Ureter (tissue), 1 donor: ENCODE results near the gene CACNA1B. TPM values are rescaled to one million over a fixed set of nuclear protein-coding genes. Genes with fewer than 3 reads are reported as not detected.
A peak's percentile ranks its signal among the peaks of the same experiment; 100 is the strongest.

Experiments
- DNase-seq: peaks from one replicate; pipeline ENCODE4 v3.0.0-alpha.2; 2020; ENCODE audit warnings: low spot score
- total RNA-seq: library from RNA; stranded (reverse); gene quantifications from one replicate; pipeline ENCODE4 v1.2.4, GENCODE V29; 2023
- donor health status: DM: yes; HTN: yes; CAD: no.

CACNA1B gene
- total RNA-seq, 1 donor from 2014 or later = 0.23 TPM

DNA sequence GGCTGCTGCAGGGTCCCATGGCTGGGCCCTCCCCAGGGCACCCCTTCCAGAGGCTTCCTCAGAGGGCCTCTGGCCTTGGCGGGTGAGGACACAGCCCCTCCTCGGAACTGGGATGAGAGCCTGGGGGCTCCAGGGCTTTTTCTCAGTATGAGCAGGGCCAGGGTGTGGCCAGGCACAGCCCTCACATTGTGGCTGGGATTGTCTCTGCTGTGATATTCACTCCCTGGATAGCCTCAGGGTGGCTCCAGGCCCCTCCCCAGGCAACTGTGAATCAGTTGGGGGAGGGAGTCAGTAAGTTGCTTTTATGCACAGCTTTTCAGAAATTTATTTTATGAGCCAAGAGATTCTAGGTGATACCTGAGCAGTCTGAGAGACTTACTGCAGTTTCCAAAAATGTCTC is 135.7 kb downstream of the CACNA1B start:
- peak; percentile 14 for DNase-seq

DNA sequence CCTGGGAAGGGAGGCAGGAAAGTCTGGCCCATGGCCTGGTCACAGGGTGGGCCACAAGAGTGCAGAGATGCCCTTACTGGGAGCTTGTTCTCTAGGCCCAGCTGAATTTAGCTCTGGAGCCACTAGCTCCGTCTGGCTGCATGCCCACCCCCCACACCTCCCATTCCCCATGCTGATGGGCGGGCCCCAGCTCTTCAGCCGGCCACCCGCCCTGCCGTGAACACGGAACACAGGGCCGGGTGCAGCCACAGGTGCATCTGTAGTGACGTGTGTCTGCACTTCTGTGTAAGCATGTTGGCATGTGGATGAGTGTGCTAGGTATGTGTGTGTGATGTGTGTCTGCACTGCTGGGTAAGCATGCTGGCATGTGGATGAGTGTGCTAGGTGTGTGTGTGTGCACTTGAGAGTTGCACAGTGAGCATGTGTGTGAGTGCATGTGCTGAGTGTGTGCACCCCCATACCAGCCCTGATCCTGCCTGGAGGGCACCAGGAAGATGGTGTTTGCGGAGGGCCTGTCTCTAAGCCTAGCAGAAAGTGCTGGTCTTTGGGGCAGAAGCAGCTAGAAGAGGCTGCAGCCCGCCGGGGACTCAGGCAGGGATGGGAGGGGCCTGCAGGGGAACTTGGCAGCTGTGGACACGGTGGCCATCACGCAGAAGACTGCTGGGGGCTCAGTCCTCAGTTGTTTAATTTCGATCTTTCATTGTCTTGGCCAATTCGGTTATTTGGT is 136.4 kb downstream of the CACNA1B start:
- DNase-seq = peak; percentile 20

DNA sequence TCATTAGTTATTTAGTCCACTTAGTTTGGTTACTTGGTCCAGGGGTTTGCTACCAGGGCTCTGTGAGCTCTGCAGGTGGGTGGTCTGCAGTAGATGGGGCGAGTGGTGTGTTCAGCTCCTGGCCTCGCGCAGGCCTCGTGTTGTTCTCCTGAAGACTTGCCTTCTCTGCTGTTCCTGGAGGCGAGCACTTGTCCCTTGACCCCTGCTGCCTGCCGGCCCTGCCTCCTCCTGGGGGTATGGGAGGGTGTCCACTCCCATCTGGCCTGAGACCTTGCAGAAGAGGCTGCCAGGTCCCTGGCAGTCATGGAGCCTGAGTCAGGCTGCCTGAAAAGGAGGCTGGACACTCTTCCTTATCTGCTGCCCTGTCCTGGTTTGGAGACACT is 137.0 kb downstream of the CACNA1B start:
- DNase-seq = peak; percentile 34

DNA sequence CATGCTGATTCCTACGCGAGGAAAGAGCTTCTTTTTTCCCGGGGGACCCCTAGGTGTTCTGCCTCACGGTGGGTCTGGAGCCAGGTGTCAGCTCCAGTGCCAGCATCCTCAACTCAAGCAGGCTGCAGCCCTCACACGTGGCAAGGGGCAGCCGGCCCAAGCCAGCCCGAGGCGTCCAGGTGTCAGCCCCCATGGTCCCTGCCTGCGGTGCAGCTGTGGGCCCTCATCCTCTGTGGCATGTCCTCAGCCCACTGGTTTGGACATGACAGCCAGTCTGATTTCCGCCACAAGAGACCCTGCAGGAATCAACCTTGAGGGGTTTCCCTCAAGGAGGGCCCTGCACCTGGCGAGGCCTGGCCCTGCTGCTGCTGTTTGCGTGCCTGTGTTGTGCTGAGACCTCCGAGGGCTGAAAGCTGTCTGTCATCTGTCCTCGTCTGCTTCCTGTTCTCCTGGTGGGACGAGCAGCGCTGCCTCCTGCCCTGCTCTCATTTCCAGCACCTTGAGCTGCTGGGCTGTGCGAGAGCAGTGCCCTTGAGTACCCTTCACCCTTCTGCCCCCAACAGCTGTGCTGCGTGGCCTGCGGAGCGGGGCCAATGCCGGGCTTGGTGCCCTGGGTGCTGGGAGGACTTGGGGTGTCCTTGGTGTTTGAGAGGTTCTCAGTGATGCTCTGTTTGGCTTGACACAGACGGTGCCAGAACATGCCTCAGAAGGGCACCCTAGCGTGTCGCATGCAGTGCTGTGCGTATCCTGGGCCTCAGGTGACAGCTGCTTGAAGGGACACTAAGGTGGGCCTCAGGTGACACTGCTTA is 137.6 kb downstream of the CACNA1B start:
- DNase-seq = peak; percentile 29

DNA sequence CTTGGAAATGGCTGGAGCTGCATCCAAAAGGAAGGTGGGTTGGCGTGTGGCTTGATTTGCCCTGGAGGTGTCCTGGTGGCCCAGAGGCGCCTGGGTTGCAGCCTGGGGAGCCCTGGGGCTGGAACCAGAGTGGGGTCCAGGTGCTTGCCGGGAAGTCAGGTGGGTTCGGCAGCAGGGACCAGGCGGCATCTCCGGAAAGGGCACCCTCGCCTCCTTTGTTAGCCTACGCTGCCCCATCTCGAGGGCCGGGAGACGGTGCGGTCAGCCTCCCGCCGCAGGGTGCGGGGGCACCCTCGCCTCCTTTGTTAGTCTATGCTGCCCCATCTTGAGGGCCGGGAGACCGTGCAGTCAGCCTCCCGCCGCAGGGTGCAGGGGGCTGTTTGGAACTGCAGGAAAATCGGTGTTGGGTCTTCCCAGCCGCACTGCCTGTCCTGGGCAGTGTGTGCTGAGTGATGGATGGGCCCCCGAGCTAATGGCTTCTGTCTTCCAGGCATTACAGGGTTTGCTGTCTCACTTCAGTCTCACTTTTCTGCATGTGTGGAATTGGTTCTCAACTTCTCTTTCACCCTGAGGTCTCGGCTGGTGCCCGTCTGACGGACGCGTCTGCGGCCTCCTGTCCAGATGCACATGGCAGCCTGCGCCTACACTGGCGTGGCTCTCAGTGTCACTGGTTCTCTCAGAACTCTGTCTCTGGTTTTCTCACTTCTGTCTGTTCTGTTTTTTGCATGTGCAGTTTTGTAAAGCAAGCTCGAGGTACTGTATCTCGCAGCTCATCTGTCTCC is 139.0 kb downstream of the CACNA1B start:
- peak; percentile 15 for DNase-seq

DNA sequence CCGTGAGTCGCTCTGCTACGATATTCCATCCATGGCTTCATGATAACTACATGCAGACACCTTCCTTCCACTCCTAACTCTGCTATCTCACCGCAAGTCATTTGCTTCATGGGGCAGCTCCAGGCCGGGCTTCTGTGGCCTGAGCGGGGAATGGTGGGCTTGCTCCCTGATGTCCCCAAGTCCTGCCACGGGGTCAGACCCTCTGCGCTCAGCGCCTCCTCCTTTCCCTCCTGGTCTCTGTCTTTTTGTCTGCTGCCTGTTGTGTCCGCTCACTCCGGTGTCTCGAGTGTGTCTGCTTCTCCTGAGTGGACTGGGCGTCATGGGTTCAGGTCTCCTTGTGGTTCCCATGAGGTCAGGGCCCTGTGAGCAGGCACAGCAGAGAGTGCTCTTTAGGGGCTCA is 139.6 kb downstream of the CACNA1B start:
- DNase-seq = peak; percentile 20

DNA sequence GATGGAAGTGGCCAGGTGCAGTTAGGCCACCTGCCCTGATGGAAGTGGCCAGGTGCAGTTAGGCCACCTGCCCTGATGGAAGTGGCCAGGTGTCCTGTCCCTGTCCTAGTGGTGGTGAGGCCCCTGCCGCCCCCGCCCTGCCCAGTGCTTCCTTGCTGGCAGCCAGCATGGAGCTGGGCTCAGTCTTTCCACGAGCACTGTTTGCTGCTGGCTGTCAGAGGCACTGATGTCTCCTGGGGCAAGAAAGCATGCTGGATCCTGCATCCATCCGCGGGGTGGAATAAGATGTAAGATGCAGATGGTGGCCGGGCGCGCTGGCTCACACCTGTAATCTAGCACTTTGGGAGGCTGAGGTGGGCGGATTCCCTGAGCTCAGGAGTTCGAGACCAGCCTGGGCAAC is 141.9 kb downstream of the CACNA1B start:
- DNase-seq = peak; percentile 33

DNA sequence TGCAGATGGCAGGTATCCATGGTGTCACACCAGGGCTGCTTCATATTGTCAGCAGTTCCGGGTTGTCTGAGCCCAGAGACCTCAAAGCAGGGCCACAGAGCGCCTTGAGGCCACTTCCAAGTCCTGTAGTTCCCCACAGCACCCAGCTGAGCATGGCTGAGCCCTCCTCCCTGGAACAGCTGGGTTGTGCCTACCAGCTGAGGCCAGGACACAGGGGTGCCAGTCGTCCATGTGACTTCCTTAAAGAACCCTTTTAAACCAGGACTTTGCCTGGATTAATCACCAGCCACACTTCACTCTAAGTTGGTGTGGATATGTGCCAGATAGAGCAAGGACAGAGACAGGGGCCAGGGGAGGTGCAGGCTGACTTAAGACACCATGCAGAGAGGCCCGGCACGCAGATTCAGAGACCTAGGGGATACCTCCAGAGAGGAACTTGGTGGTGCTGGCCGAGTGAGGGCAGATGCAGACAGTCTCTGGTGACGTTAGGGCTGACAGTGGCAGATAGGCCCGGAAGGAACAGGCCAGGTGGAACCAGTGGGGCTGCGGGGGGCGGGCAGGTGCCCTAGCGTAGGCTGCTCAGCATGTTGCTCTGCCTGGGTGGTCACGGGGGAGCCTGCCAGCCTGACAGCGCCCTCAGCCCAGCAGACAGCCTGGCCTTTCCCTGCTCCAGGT is 142.7 kb downstream of the CACNA1B start:
- peak; percentile 29 for DNase-seq

DNA sequence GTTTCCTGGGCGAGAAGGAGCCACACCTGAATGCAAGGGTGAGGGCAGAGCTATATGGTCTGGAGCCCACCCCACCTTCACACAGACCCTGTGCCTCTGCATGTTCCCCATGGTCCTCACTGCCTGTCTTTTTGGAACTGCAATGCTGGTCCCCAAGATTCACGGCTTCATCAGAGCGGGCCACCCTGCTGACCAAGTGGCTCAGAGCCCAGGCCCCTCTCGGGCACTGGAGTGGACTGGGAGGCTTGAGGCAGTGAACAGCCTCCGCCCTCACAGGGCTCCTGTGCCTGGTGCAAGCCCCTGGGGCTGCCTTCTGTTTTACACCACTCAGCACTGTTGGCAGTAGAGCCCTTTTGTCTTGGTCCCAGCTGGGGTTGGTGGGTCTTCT is 143.2 kb downstream of the CACNA1B start:
- DNase-seq = no peak

DNA sequence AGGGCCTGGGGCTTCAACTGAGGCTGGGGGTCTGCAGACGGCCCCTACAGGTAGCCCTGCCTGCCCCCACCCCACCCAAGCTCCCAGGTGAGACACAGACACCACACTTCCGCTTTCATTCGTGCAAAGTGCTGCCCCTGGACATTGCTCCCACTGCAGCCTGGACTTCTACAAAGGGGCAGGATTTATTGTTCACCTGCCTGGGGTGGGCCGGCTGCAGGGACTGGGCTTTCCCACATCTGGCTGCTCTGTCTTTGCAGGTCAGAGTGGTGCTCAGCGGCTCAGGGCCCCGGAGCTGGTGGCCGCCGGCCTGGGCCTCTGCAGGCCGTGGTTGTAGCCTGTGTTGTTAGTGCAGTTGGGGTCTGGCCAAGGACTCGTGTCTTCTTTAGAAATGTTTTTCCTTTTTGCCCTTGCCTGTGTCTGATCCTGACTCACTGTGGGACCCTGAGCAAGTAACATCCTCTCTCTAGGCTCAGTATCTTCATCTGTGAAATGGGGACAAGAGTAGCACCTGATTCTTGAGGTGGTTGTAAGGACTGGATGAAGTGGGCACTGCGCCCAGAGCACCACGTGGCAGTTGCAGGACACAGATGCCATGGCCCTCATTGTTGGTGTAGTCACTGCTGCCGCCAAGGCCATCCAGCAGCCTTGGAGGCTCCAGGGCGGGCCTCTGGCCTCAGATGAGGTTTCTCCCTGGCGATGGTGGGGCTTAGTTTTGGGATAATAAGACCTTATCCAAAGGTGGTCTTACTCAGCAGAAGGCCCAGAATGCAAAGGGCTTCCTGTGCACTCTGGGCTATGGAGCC is 143.9 kb downstream of the CACNA1B start:
- DNase-seq = peak; percentile 36

DNA sequence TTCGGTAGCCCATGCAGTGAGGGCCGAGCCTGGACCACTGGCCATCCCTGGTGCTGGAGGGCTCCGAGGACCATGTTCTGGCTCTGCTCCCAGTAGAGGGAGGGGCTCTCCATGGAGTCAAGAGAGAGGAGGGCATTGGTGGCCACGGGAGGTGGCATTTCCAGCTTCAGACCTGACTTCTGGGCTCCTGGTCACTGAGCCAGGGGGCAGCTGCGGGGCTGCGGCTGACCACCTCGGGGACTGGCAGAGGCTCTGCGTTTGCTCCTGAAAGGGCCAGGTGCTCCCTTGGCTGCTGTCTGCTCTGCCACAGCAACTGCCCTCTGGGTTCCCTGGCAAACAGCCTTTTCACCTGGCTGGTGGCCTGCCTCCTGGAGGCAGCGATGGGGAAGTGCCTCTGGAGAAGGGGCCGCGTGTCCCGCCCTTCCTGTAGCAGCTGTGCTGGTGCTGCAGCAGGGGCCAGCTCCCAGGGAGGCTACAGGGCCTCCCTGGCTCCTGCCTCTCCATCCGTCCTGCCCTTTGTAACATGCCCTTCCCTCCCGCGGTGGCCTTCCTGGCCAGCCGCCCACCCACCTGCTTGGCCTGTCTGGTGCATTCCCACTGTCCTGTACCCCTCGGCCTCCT is 144.6 kb downstream of the CACNA1B start:
- peak; percentile 46 for DNase-seq

DNA sequence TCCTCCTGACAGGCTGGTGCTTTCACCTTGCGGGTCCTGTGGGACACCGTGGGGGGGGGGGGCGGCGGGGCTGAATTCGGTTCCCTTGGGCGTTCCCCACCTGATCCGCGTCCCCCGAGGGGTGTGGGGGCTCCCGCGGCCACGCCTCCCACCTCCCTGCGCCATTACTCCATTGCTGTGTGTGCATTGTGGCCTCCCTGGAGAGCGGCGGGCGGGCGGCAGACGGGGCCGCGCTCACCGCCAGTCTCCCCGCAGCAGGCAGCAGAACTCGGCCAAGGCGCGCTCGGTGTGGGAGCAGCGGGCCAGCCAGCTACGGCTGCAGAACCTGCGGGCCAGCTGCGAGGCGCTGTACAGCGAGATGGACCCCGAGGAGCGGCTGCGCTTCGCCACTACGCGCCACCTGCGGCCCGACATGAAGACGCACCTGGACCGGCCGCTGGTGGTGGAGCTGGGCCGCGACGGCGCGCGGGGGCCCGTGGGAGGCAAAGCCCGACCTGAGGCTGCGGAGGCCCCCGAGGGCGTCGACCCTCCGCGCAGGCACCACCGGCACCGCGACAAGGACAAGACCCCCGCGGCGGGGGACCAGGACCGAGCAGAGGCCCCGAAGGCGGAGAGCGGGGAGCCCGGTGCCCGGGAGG is 145.3 kb downstream of the CACNA1B start:
- peak; percentile 32 for DNase-seq

DNA sequence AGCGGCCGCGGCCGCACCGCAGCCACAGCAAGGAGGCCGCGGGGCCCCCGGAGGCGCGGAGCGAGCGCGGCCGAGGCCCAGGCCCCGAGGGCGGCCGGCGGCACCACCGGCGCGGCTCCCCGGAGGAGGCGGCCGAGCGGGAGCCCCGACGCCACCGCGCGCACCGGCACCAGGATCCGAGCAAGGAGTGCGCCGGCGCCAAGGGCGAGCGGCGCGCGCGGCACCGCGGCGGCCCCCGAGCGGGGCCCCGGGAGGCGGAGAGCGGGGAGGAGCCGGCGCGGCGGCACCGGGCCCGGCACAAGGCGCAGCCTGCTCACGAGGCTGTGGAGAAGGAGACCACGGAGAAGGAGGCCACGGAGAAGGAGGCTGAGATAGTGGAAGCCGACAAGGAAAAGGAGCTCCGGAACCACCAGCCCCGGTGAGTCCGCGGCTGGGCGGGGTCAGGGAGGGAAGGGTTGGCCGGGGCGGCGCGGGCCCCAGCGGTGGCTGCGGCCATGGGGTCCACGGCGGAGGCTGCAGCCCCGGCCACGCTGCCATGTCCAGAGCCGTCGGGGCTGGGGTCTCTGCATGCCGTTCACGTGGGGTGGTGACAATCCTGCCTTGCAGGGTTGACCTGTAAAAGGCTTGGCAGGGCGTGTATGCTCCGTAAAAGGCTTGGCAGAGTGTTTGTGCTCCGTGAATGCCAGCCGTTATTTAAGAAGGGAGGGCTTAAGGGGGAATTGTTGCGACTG is 146.0 kb downstream of the CACNA1B start:
- peak; percentile 26 for DNase-seq

DNA sequence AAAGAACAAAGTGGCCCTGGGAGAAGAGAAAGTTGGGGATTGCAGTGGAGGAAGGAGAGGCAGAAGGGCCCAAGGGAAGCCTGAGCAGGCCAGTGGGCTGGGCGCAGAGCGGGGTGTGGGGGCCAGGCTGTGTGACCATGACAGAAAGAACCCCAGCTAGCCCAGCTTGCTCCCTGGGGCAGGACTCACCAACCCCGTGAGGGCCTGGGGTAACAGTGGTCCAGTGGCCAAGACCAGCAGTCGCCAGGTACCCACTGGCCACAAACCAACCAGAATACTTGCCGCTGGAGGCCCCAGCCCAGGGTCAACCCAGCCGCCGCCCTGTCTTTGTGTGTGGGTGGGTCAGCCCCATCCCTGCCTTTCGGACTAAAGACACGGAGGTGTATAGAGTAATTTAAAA is 146.5 kb downstream of the CACNA1B start:
- DNase-seq = peak; percentile 33

DNA sequence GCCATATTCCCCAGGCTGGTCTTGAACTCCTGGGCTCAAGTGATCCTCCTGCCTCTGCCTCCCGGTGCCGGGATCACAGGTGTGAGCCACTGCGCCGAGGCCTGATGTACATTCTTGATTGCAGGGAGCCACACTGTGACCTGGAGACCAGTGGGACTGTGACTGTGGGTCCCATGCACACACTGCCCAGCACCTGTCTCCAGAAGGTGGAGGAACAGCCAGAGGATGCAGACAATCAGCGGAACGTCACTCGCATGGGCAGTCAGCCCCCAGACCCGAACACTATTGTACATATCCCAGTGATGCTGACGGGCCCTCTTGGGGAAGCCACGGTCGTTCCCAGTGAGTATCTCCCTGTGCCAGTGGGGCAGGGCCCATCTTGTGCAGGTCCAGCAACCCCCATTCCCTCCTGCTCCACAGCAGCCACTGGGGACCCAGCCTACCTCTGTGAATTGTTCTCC is 147.3 kb downstream of the CACNA1B start:
- DNase-seq = peak; percentile 24

DNA sequence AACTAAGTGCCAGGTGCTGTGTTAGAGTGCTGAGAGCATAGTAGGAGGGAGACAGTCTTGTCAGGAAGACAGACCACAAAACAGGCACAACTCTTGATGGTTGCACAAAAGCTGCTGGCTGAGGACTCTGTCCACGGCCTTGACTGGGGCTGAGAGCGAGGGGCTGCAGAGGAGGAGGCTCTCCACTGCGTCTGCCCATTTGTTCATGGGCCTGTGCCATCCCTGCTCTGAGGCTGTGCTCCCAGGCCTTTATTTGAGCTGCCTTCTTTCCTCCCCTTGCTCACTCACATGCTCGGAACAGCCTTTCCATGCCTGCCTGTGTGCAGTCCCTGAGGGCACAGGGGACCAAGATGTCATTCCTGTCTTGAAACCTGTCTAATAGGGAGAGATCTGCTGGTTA is 147.8 kb downstream of the CACNA1B start:
- peak; percentile 17 for DNase-seq

DNA sequence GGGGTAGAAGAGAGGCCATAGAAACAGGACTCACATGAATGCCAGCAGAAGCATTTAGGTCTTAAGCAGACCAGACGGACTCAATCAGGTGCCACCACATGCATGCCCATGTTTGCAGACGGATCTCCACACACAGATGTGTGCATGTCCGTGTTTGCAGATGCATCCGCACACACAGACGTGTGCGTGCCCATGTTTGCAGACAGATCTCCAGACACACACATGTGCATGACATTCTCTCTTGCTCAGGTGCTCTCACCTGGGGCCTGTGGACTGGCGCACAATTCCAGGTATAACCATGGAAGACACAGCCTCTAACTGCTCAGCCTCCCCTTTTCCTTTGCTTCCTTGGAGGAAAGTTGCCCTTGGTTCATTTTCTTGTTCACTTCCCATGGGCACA is 148.3 kb downstream of the CACNA1B start:
- DNase-seq = no peak

DNA sequence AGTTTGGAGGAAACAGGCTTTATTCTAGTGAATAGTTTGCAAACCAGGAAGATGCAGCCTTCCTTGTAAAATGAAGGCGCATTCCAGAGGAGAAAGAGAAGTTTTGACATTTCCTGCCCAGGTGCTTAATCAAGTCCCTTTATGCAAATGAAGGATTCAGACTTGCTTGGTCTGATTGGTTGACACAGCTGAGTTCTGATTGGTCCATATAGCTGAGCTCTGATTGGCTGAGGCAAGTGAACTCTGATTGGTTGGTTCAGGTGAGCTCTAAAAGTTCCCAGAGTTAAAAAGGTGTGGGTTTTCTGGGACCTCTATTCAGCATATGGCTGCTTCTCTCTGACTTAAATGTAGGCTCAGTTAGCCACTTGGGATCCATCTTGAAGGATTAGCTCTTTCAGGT is 151.0 kb downstream of the CACNA1B start:
- peak; percentile 8 for DNase-seq

DNA sequence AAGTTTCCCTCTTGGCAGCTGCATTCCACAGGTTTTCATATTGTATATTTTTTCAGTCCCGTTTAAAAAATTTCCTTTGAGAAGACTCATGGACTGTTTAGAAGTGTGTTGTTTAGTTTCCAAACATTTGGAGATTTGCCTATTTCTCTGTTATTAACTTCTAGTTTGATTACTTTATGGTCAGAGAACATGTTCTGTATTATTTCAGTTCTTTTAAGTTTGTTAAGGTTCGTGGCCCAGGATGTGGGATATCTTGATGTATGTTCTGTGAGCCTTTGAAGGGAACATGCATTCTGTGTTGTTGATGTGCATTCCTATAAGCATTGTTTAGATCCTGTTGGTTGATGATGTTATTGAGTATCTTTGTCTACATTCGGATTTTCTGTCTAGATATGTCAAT is 153.6 kb downstream of the CACNA1B start:
- no peak for DNase-seq
